GM21423 (cell line): ENCODE measurements around the gene TTYH3.

Experiments used
- ATAC-seq: cut with Tn5 transposase; IDR thresholded peaks from one replicate; pipeline ENCODE4 v1.9.1; 2021; ENCODE audit warnings: mild to moderate bottlenecking, moderate library complexity; ENCODE audit not compliant: unreplicated experiment

Gene TTYH3

GRCh38 chr7:2614631-2615330, 17.0 kb upstream of the TTYH3 start:
- no peak for ATAC-seq

- ATAC-seq = no peak
Observed at GRCh38 chr7:2616387-2617324, 15.1 kb upstream of the TTYH3 start.

GRCh38 chr7:2617325-2617905, 14.4 kb upstream of the TTYH3 start:
- no peak for ATAC-seq

GRCh38 chr7:2619116-2619515, 12.7 kb upstream of the TTYH3 start:
- ATAC-seq = no peak

- no peak for ATAC-seq
Observed at GRCh38 chr7:2621061-2621828, 10.5 kb upstream of the TTYH3 start.

- no peak for ATAC-seq
Observed at GRCh38 chr7:2621948-2622640, 9.7 kb upstream of the TTYH3 start.

GRCh38 chr7:2622869-2623697, 8.7 kb upstream of the TTYH3 start:
- no peak for ATAC-seq

- ATAC-seq = no peak
Observed at GRCh38 chr7:2623698-2624014, 8.1 kb upstream of the TTYH3 start.

- ATAC-seq = no peak
Observed at GRCh38 chr7:2624293-2624886, 7.4 kb upstream of the TTYH3 start.

- ATAC-seq = no peak
Observed at GRCh38 chr7:2626498-2627117, 5.2 kb upstream of the TTYH3 start.

- ATAC-seq = no peak
Observed at GRCh38 chr7:2627258-2628129, 4.3 kb upstream of the TTYH3 start.

- no peak for ATAC-seq
Observed at GRCh38 chr7:2628130-2628482, 3.7 kb upstream of the TTYH3 start.

GRCh38 chr7:2628891-2629290, 2.9 kb upstream of the TTYH3 start:
- ATAC-seq = no peak

- ATAC-seq = no peak
Observed at GRCh38 chr7:2629746-2630681, 1.8 kb upstream of the TTYH3 start.

GRCh38 chr7:2632733-2633537, 1.1 kb downstream of the TTYH3 start:
- ATAC-seq = no peak
